ENCODE results near the gene SDF4.

DNA sequence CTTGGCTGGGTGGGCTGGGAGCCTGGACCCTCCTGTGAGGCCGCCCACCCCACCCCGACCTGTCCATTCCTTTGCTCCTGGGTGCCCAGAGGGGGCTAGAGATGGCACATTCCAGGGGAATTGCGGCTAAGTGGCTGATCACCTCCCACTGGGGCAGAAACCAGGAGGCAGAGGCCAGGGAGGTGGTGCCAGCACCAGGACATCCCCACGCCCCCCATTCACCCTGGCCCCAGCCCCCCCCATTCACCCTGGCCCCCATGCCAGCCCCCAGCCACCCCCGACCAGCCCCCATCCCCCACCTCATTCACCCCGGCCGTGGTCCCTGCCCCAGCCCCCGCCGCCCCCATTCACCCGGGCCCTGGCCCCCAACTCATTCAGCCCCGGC lies 8.5 kb upstream of the SDF4 start:
- TF ChIP-seq, protein P1, sequence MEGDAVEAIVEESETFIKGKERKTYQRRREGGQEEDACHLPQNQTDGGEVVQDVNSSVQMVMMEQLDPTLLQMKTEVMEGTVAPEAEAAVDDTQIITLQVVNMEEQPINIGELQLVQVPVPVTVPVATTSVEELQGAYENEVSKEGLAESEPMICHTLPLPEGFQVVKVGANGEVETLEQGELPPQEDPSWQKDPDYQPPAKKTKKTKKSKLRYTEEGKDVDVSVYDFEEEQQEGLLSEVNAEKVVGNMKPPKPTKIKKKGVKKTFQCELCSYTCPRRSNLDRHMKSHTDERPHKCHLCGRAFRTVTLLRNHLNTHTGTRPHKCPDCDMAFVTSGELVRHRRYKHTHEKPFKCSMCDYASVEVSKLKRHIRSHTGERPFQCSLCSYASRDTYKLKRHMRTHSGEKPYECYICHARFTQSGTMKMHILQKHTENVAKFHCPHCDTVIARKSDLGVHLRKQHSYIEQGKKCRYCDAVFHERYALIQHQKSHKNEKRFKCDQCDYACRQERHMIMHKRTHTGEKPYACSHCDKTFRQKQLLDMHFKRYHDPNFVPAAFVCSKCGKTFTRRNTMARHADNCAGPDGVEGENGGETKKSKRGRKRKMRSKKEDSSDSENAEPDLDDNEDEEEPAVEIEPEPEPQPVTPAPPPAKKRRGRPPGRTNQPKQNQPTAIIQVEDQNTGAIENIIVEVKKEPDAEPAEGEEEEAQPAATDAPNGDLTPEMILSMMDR (IDR thresholded peaks at IDR 0.05), result no peak
- no peak for TF ChIP-seq EZH2 (IDR thresholded peaks at IDR 0.05; ENCODE audit: borderline replicate concordance, insufficient read depth, low read depth, low read length, poor library complexity, severe bottlenecking)

Measured in B cell (primary cell).